B cell (primary cell): ENCODE measurements around the gene MAPK14.

Experiments
- EZH2 ChIP-seq: IDR thresholded peaks from 2 replicates; pipeline ENCODE4 v1.6.1; 2012; ENCODE audit warnings: borderline replicate concordance, low read depth, mild to moderate bottlenecking, moderate library complexity, low read length; ENCODE audit not compliant: insufficient read depth, poor library complexity, severe bottlenecking
- TF ChIP-seq, protein P1 (sequence below): fragments of 200-600 bp; IDR thresholded peaks from one replicate; pipeline ENCODE4 v1.8.0; 2022; ENCODE audit warnings: antibody characterized with exemption, mild to moderate bottlenecking

GRCh38 chr6:36049582-36049981 is 22.0 kb downstream of the MAPK14 start:
- TF ChIP-seq, protein P1, sequence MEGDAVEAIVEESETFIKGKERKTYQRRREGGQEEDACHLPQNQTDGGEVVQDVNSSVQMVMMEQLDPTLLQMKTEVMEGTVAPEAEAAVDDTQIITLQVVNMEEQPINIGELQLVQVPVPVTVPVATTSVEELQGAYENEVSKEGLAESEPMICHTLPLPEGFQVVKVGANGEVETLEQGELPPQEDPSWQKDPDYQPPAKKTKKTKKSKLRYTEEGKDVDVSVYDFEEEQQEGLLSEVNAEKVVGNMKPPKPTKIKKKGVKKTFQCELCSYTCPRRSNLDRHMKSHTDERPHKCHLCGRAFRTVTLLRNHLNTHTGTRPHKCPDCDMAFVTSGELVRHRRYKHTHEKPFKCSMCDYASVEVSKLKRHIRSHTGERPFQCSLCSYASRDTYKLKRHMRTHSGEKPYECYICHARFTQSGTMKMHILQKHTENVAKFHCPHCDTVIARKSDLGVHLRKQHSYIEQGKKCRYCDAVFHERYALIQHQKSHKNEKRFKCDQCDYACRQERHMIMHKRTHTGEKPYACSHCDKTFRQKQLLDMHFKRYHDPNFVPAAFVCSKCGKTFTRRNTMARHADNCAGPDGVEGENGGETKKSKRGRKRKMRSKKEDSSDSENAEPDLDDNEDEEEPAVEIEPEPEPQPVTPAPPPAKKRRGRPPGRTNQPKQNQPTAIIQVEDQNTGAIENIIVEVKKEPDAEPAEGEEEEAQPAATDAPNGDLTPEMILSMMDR: no peak
- TF ChIP-seq EZH2: no peak
